Activated CD8-positive, alpha-beta T cell treated with anti-CD3 and anti-CD28 coated beads for 36 hours (primary cell): ENCODE data around the gene WDR1. TPM values are rescaled to one million over a fixed set of nuclear protein-coding genes. Genes with fewer than 3 reads are reported as not detected.

ENCODE experiments used
- ATAC-seq: fragments of 200-7000 bp; cut with Tn5 transposase; one replicate; pipeline ENCODE4 v1.10.0; 2021; ENCODE audit warnings: mild to moderate bottlenecking, moderate library complexity
- CTCF ChIA-PET: fragments of 350-600 bp; sonication (Branson Sonifier 250); formaldehyde crosslinking; loops from one replicate; lab custom pipeline; 2021; ENCODE audit warnings: antibody characterized with exemption; lab: Charles Lee
- POLR2A ChIA-PET: fragments of 350-600 bp; sonication (Branson Sonifier 250); formaldehyde crosslinking; loops from one replicate; lab custom pipeline; 2021; ENCODE audit warnings: antibody characterized with exemption; lab: Charles Lee
- DNase-seq: peaks from one replicate; pipeline ENCODE4 v3.0.0-alpha.2; 2020
- H3K27ac Mint-ChIP-seq: one replicate; pipeline ENCODE4 v1.8.0; 2021; ENCODE audit warnings: mild to moderate bottlenecking, mixed read lengths
- H3K27me3 Mint-ChIP-seq: one replicate; pipeline ENCODE4 v1.8.0; 2021; ENCODE audit warnings: mixed read lengths
- H3K36me3 Mint-ChIP-seq: one replicate; pipeline ENCODE4 v1.8.0; 2021; ENCODE audit warnings: low read depth, mixed read lengths
- H3K4me1 Mint-ChIP-seq: one replicate; pipeline ENCODE4 v1.8.0; 2021; ENCODE audit warnings: low read depth, mixed read lengths
- H3K4me3 Mint-ChIP-seq: one replicate; pipeline ENCODE4 v1.8.0; 2021; ENCODE audit warnings: mild to moderate bottlenecking, moderate library complexity, mixed read lengths
- H3K9me3 Mint-ChIP-seq: one replicate; pipeline ENCODE4 v1.8.0; 2021; ENCODE audit warnings: mixed read lengths
- intact Hi-C: fragments of 100-400 bp; cut with micrococcal nuclease; formaldehyde crosslinking; loops from one replicate; pipeline ENCODE4 v1.10.0; 2022
- total RNA-seq, 2 experiments: library from RNA; stranded (reverse); gene quantifications; one replicate each; pipeline ENCODE4 v1.2.3, GENCODE V29; 2021
- TF ChIP-seq, protein P1 (sequence below): fragments of 200-600 bp; IDR thresholded peaks from one replicate; pipeline ENCODE4 v1.8.0; 2022; ENCODE audit warnings: antibody characterized with exemption, mild to moderate bottlenecking

The WDR1 gene
- total RNA-seq, 2 experiments from 2014 or later: 390 to 393 TPM

DNA sequence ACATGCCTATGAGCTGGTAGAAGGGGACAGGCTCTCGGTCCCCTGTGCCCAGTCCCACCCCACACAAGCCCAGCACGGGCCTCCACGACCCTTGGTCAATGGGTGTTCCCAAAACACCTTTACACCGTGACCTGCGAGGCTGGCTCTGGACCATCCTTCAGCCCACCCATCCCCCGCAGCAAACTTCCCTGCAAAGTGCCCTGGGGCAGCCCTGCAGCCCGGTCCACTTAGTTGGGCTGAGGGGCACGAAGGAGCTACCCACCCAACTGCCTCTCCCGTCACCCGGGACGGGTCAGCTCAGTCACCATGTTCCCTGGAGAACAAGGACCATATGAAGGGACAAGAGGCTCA is 23.4 kb downstream of the WDR1 start:
- no peaks in the 10 kb centered on the region for H3K27me3 Mint-ChIP-seq
- peak overlapping the region; percentile 98 for H3K27ac Mint-ChIP-seq
- H3K4me1 Mint-ChIP-seq: peaks cover 77% of the 10 kb centered on the region
- POLR2A ChIA-PET: interaction anchor here (18.7 kb wide), 1 partner anchor 17 kb away, joined by 403 read pairs; the partner anchor contains the start of gene WDR1
- peaks cover 87% of the 10 kb centered on the region for H3K36me3 Mint-ChIP-seq
- DNase-seq (no peak), ATAC-seq (no peak)
- intact Hi-C loops: no loop called here
- TF ChIP-seq, protein P1, sequence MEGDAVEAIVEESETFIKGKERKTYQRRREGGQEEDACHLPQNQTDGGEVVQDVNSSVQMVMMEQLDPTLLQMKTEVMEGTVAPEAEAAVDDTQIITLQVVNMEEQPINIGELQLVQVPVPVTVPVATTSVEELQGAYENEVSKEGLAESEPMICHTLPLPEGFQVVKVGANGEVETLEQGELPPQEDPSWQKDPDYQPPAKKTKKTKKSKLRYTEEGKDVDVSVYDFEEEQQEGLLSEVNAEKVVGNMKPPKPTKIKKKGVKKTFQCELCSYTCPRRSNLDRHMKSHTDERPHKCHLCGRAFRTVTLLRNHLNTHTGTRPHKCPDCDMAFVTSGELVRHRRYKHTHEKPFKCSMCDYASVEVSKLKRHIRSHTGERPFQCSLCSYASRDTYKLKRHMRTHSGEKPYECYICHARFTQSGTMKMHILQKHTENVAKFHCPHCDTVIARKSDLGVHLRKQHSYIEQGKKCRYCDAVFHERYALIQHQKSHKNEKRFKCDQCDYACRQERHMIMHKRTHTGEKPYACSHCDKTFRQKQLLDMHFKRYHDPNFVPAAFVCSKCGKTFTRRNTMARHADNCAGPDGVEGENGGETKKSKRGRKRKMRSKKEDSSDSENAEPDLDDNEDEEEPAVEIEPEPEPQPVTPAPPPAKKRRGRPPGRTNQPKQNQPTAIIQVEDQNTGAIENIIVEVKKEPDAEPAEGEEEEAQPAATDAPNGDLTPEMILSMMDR: no peak
- no peaks in the 10 kb centered on the region for H3K9me3 Mint-ChIP-seq
- peak overlapping the region; percentile 56 for H3K4me3 Mint-ChIP-seq
- CTCF ChIA-PET: interaction anchor here (0.7 to 1.3 kb wide), 5 partner anchors 12 to 72 kb away, joined by 3 to 4 read pairs (median 3); no protein-coding TSS in a partner anchor

DNA sequence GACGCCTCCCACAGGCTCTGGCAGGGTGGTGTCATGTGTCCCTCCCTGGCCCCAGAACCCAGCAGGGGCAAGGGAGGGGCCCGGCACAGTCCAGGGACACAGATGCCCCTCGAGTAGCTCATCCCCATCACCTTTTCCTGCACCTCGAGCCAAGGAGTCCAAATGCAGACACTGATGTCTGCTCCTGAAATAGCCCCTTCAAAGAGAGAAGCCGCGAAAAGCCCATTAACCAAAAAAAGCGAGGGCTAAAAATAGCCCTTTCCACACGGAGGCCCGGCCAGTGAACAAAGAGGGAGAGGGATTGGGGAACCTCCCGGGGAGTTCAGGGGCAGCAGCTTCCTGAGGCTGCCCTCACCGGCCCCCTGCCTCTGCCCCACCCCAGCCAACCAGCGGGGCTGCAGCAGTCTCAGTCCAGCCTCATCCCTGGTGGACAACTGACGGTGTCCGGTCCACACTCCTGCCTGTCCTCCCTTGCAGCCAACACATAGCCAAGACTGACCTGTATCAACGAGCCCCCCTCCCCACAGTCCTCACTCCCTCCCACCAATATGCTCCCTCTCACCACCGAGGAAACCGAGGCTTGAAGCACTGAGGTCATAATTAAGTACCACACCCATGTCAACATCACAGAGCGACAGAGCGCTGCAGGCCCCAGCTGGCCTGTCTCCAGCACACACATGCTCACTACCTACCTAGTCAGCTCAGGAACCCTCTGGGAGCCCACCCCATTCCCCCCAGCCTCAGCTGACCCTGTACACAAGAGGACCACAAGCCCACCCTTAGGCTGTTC is 23.9 kb downstream of the WDR1 start:
- no peaks in the 10 kb centered on the region for H3K27me3 Mint-ChIP-seq
- TF ChIP-seq, protein P1: no peak
- peaks cover 86% of the 10 kb centered on the region for H3K36me3 Mint-ChIP-seq
- no peak overlapping the region for H3K4me3 Mint-ChIP-seq
- ChIA-PET POLR2A (interaction anchor here (18.7 kb wide), 1 partner anchor 18 kb away, joined by 403 read pairs; the partner anchor contains the start of gene WDR1), CTCF (interaction anchor here (0.6 to 1.3 kb wide), 4 partner anchors 12 to 73 kb away, joined by 3 read pairs; no protein-coding TSS in a partner anchor)
- peak overlapping the region; percentile 98 for H3K27ac Mint-ChIP-seq
- intact Hi-C loops: no loop called here
- H3K4me1 Mint-ChIP-seq: peaks cover 71% of the 10 kb centered on the region
- no peaks in the 10 kb centered on the region for H3K9me3 Mint-ChIP-seq
- DNase-seq: no peak
- ATAC-seq: no peak

DNA sequence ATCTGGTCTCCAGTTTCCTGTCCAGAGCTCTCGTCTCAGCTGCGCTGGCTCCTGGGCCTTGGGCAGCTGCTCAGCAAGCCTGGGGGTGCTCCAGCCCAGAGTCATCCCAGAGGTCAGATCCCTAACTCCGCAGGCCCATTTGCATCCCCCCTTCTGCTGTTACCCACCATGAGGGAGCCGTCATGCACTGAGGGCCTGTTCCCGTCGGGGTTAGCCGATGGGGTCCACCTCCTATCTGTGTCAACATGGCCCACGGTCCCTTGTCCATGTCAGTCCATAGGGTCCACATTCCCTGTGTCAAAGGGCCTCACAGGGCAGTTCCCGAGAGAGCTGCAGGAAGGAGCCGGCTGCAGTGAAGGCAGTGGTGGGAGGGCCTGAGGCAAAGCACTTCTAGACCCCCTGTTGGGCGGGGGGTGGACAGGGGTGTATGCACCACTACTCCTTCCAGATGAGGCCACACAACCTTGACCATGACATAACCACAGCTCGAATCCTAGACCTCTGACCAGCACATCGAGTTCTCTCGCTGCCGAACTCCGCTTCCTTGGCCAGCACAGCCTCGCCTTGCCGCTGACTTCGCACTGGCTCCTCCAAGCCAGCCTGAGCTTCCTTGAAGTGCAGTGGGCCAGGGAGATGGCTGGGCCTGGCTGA is 24.9 kb downstream of the WDR1 start:
- CTCF ChIA-PET: interaction anchor here (0.6 kb wide), 1 partner anchor 22 kb away, joined by 3 read pairs; no protein-coding TSS in a partner anchor
- no peak for ATAC-seq
- intact Hi-C loops: no loop called here
- H3K4me1 Mint-ChIP-seq: peaks cover 61% of the 10 kb centered on the region
- POLR2A ChIA-PET: interaction anchor here (18.7 kb wide), 1 partner anchor 19 kb away, joined by 403 read pairs; the partner anchor contains the start of gene WDR1
- TF ChIP-seq, protein P1: no peak
- DNase-seq: no peak
- no peak overlapping the region for H3K4me3 Mint-ChIP-seq
- H3K36me3 Mint-ChIP-seq: peaks cover 83% of the 10 kb centered on the region
- no peaks in the 10 kb centered on the region for H3K27me3 Mint-ChIP-seq
- H3K27ac Mint-ChIP-seq: peak overlapping the region; percentile 64
- H3K9me3 Mint-ChIP-seq: no peaks in the 10 kb centered on the region

DNA sequence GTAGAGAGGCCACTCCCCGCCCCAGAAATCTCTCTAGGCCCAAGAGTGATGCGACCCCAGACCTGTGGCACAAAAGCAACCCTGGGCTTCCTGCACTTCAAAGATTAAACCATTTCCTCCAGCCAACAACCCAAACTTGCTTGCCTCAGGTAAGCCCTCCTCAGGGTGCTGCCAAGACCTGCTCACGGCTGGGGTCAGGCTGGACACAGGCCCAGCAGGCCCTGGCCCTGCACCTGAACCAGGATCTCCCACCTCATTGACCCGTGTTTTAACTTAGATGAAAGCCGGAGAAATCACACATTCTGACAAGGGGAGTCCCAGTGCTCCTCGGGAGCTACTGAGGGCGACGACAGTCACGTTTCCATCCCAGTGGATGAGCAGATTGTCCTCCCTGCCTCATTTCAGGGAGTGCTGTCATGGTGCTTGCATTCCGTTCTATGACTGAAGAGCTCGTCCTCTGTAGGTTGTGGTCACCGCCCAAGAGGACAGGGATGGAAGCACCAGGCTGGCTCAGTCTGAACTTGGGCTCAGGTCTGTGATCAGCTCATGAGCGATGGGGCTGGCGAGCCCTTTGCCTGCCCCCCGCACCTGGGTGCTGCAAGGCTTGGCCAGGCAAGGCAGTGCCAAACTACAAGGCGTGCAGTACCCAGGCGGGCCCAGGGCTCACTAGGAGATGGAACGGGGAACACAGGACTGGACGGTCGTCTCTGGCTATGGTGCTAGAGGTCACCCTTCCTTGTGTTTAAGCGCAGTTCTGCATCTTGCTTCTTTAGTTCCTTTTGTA is 25.9 kb downstream of the WDR1 start:
- Mint-ChIP-seq H3K4me1 (peaks cover 51% of the 10 kb centered on the region), H3K27me3 (no peaks in the 10 kb centered on the region), H3K27ac (peak overlapping the region; percentile 70), H3K4me3 (no peak overlapping the region), H3K9me3 (no peaks in the 10 kb centered on the region), H3K36me3 (peaks cover 83% of the 10 kb centered on the region)
- POLR2A ChIA-PET: interaction anchor here (18.7 kb wide), 1 partner anchor 20 kb away, joined by 403 read pairs; the partner anchor contains the start of gene WDR1
- no peak for ATAC-seq
- CTCF ChIA-PET: interaction anchor here (1.3 to 1.8 kb wide), 3 partner anchors 10 to 60 kb away, joined by 4 read pairs; no protein-coding TSS in a partner anchor
- intact Hi-C loops: no loop called here
- TF ChIP-seq, protein P1: no peak
- DNase-seq: no peak
